Stimulated activated effector memory CD8-positive, alpha-beta T cell treated with anti-CD3 and anti-CD28 coated beads, Interleukin-12 subunit alpha, Interleukin-12 subunit beta, amount 100 ng/mL, for 72 hours (primary cell): ENCODE data around the gene CCDC197.

Experiments
- ATAC-seq: fragments of 150-1000 bp; cut with Tn5 transposase; 2 replicates; pipeline ENCODE4 v1.10.0; 2021
- DNase-seq, 2 donors: peaks; one replicate each; pipeline ENCODE4 v3.0.0; 2021 to 2022; ENCODE audit warnings: low spot score in 2 of 2
- H3K27ac Mint-ChIP-seq: one replicate; pipeline ENCODE4 v1.8.0; 2022; ENCODE audit warnings: mild to moderate bottlenecking, mixed read lengths
- H3K36me3 Mint-ChIP-seq: one replicate; pipeline ENCODE4 v1.8.0; 2022; ENCODE audit warnings: mild to moderate bottlenecking, mixed read lengths
- H3K4me1 Mint-ChIP-seq: one replicate; pipeline ENCODE4 v1.8.0; 2022; ENCODE audit warnings: mixed read lengths
- H3K4me3 Mint-ChIP-seq: one replicate; pipeline ENCODE4 v1.8.0; 2022; ENCODE audit warnings: mild to moderate bottlenecking, mixed read lengths
- H3K9me3 Mint-ChIP-seq: one replicate; pipeline ENCODE4 v1.8.0; 2022; ENCODE audit warnings: mixed read lengths

The CCDC197 gene

GRCh38 chr14:94029671-94030203 is 32.6 kb downstream of the CCDC197 start:
- ATAC-seq (no peak), DNase-seq (no peak)
- Mint-ChIP-seq H3K36me3 (no peaks in the 10 kb centered on the region), H3K4me1 (peaks cover 25% of the 10 kb centered on the region), H3K9me3 (no peaks in the 10 kb centered on the region), H3K27ac (no peak overlapping the region), H3K4me3 (no peak overlapping the region)

DNA sequence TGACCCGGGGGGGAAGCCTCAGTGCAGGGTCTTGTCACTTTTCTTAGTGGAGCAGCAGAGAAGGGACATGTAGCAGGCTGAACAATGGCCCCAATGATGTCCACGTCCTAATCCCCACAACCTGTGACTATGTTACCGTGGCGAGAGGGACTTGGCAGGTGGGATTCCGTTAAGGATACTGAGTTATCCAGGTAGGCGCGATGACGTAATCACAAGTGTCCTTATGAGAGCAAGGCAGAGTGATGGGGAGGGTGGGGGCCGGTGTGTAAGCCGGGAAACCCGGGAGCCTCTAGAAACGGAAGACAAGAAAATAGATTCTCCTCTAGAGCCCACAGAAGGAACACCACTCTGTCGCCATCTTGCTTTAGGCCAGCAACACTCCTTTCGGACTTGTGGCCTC is 33.5 kb downstream of the CCDC197 start:
- no peaks in the 10 kb centered on the region for H3K36me3 Mint-ChIP-seq
- no peak overlapping the region for H3K27ac Mint-ChIP-seq
- H3K4me1 Mint-ChIP-seq = peaks cover 25% of the 10 kb centered on the region
- H3K4me3 Mint-ChIP-seq = no peak overlapping the region
- DNase-seq = no peak
- no peaks in the 10 kb centered on the region for H3K9me3 Mint-ChIP-seq
- no peak for ATAC-seq

DNA sequence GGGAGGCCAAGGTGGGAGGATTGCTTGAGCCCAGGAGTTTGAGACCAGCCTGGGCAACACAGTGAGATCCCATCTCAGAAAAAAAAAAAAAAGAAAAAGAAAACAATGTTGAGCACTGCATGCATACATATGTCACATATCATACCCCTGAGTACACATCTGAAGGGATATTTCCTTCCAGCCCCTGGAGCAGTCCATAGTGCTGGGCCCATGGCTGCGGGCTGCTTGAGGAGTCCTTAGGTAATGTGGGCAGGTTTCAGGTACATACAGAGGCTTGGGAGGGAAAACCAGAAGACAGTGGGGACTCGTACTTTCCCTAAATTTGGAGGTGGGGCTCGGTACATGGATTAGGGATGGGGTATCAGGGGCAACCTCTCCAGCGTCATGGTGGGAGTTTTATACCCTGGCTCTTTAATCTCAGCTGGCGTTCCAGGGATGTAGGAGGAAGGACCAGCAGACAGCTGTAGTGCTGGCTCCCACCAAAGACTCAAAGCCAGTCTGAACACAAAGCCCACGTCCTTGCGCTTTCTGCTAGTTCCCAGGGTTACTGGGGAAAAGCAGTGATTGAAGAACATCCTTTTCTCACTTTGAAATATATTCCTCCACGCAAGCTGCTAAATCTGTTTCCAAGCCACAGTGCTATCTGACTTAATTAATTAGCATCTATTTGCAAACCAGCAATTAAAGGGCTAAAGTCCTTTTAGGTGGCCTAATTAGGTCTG is 34.2 kb downstream of the CCDC197 start:
- no peak overlapping the region for H3K27ac Mint-ChIP-seq
- no peaks in the 10 kb centered on the region for H3K9me3 Mint-ChIP-seq
- peaks cover under 1% of the 10 kb centered on the region for H3K36me3 Mint-ChIP-seq

DNA sequence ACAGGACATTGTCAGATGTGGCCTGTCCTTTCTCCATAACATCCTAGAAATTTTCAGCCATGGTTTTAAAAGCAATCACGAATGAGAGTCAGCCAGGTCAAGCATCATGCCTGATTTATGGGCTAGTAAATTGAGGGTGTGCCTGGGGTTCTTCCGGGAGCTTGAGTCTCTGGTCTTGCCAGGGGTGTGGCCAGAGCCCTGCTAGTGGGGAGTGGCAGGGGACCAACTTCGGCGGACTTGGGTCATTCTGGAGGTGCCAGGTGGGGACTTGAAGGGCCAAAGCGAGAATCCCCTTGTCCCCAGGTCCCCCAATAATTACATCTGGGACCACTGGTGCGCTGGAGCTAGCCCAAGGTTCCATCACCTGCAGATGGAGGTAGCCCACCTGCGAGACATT is 34.8 kb downstream of the CCDC197 start:
- Mint-ChIP-seq H3K27ac (no peak overlapping the region), H3K4me3 (no peak overlapping the region), H3K36me3 (peaks cover 6% of the 10 kb centered on the region), H3K9me3 (no peaks in the 10 kb centered on the region), H3K4me1 (peaks cover 24% of the 10 kb centered on the region)
- DNase-seq (no peak), ATAC-seq (no peak)

More for the DNA sequence above, 34.2 kb downstream of the CCDC197 start:
- Mint-ChIP-seq H3K4me3 (no peak overlapping the region), H3K4me1 (peaks cover 19% of the 10 kb centered on the region)
- DNase-seq (no peak), ATAC-seq (no peak)

DNA sequence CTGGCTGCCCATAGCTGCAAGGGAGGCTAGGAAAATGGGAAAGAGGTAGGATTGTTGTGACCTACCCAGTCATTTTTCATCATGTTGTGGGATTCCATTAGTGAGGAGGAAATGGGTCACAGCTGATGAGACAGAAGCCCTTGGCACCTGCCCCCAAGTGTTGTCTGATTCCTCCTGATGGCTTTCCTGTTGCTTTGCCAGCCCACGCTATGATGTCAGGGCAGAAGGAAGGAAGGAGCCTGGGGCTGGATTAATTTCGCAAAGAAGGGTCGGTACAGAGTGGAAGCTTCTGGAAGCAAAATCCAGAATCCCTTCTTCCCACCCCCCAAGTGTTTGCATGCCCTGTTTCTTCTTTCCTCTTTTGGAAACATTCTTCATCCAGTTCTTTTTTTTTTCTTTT is 37.8 kb downstream of the CCDC197 start:
- no peak for DNase-seq
- H3K4me3 Mint-ChIP-seq = no peak overlapping the region
- no peaks in the 10 kb centered on the region for H3K9me3 Mint-ChIP-seq
- no peak for ATAC-seq
- H3K27ac Mint-ChIP-seq = no peak overlapping the region
- peaks cover 6% of the 10 kb centered on the region for H3K4me1 Mint-ChIP-seq
- peaks cover 7% of the 10 kb centered on the region for H3K36me3 Mint-ChIP-seq

DNA sequence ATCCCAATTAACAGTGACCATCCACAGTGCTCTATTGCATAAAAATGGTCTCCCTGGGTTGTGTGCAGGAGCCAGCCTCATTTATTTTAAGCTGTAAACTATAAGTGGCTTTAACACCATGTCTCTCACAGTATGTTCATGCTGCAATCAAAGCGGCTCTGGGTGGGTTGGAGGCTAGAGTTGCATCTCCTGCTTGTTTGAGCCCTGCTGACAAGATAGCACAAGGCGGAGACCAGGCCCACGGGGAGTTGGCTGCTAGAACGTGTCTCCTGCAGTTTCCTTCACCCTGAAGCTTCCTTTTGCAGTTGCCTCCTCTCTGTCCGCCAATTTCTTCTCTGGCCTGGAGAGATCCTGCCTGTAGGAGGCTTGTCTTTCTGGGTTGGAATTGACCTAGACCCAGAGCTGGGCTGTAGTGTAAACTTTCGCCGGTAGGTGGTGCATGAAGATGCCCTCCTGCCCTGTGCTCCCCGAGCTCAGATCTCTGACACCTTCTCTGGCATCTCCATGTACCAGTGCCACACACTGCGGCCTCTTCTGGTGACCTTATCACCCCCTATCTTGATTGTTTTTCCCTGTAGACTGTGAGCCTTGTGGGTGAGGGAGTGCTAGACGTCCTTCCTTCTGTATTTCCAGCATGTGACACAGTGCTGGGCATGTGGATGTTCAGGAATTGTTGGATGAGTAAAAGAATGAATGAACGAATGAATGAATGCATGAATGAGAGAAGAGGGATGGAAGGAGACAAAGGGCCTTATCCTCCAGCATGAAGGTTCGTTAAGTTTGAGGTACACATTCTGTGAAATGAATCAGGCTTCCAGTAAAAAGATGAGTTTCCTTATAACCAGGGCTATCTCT is 39.4 kb downstream of the CCDC197 start:
- H3K9me3 Mint-ChIP-seq = no peaks in the 10 kb centered on the region
- DNase-seq (peak; percentile 68 to 91), ATAC-seq (peak; percentile 92)
- no peak overlapping the region for H3K4me3 Mint-ChIP-seq
- H3K27ac Mint-ChIP-seq = no peak overlapping the region
- peaks cover 6% of the 10 kb centered on the region for H3K4me1 Mint-ChIP-seq
- peaks cover 7% of the 10 kb centered on the region for H3K36me3 Mint-ChIP-seq

GRCh38 chr14:94037954-94038353 is 40.9 kb downstream of the CCDC197 start:
- H3K36me3 Mint-ChIP-seq = peaks cover 9% of the 10 kb centered on the region
- peaks cover 6% of the 10 kb centered on the region for H3K4me1 Mint-ChIP-seq
- no peaks in the 10 kb centered on the region for H3K9me3 Mint-ChIP-seq

GRCh38 chr14:94038510-94038909 is 41.4 kb downstream of the CCDC197 start:
- H3K4me3 Mint-ChIP-seq = no peak overlapping the region
- DNase-seq = no peak
- peak overlapping the region; percentile 64 for H3K27ac Mint-ChIP-seq
- H3K4me1 Mint-ChIP-seq = peaks cover 6% of the 10 kb centered on the region
- no peak for ATAC-seq
- peaks cover 14% of the 10 kb centered on the region for H3K36me3 Mint-ChIP-seq
- no peaks in the 10 kb centered on the region for H3K9me3 Mint-ChIP-seq

More at GRCh38 chr14:94037954-94038353, 40.9 kb downstream of the CCDC197 start:
- Mint-ChIP-seq H3K4me3 (no peak overlapping the region), H3K27ac (no peak overlapping the region)
- no peak for ATAC-seq
- DNase-seq = no peak

GRCh38 chr14:94038921-94039629 is 42.0 kb downstream of the CCDC197 start:
- DNase-seq (no peak), ATAC-seq (no peak)
- Mint-ChIP-seq H3K27ac (peak overlapping the region; percentile 64), H3K9me3 (no peaks in the 10 kb centered on the region), H3K4me3 (no peak overlapping the region), H3K4me1 (peaks cover 6% of the 10 kb centered on the region), H3K36me3 (peaks cover 18% of the 10 kb centered on the region)

DNA sequence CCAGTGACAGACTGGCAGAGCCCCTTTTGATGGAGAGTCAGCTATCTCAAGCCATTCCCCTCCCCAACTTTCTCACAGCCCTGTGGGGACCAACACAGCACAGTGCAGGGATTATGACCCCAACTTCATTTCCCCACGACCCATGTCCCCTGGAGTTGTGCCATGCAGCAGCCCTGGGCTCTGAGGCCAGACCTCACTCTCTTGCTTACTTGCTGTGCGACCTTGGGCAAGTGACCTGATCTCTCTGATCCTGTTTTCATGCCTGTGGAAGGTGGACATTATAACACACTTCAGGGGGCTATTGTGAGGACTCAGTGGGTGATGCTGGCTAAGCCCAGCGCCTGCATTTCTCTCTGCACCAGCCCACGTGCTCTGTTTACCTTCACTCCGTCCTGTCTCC is 43.1 kb downstream of the CCDC197 start:
- Mint-ChIP-seq H3K27ac (peak overlapping the region; percentile 64), H3K36me3 (peaks cover 29% of the 10 kb centered on the region), H3K4me1 (peaks cover 6% of the 10 kb centered on the region), H3K4me3 (no peak overlapping the region), H3K9me3 (no peaks in the 10 kb centered on the region)
- ATAC-seq = no peak
- no peak for DNase-seq

DNA sequence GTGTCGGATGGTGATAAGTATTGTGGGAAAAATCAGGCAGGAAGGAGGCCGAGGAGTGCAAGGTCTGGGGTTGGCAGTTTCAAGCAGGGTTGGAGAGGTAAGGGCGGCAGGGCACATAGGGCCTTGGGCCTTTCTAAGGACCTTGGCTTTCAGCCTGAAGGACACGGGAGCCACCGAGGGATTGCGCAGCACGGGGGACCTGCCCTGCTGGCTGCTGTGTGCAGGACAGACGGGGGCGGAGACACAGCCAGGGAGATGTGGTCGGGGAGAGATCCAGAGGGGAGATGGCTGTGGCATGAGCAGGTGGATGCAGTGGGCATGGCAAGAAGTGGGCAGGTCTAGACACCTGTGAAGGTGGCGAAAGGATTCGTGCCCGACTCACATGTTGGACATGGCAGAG is 43.7 kb downstream of the CCDC197 start:
- H3K27ac Mint-ChIP-seq = no peak overlapping the region
- H3K9me3 Mint-ChIP-seq = no peaks in the 10 kb centered on the region
- peaks cover 34% of the 10 kb centered on the region for H3K36me3 Mint-ChIP-seq
- peaks cover 6% of the 10 kb centered on the region for H3K4me1 Mint-ChIP-seq
- H3K4me3 Mint-ChIP-seq = no peak overlapping the region
- no peak for DNase-seq
- no peak for ATAC-seq

DNA sequence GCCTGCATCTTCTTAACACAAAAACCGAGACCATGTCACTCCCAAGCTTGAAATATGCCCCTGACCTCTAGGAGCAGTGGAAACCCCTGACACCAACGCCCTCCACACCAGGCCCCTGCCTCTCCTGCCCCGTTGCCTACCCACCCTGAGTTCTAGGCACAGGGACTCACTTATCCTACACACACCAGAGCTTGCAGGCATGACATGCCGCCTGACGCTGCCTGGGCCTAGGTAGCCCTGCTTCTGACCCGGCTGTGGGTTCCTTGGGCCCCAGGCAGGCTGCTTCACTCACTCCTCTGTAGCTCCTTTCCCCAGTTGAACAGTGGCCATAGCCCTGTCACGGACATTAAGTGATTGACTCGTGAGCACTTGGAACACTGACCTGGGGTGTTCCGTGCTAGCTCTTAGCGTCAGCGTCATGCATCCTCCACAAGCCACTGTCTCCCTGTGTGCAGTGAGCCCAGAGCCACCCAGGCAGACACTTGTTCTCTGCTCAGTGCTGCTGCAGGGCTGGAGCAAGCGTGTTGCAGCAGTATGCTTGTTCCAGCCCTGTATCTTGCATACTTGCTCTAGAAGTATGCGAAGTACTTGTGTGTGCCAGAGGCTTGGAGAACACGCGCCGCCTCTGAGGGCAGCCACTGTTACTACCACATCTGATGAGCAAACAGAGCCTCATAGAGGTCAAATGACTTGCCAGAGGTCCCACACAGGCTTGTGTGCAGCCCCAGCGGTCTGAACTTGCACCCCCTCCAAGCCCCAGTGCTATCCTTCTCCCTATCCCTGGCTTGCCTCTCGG is 44.6 kb downstream of the CCDC197 start:
- peaks cover 3% of the 10 kb centered on the region for H3K4me1 Mint-ChIP-seq
- ATAC-seq = peak; percentile 2
- no peak overlapping the region for H3K4me3 Mint-ChIP-seq
- DNase-seq = no peak
- peaks cover 39% of the 10 kb centered on the region for H3K36me3 Mint-ChIP-seq
- H3K9me3 Mint-ChIP-seq = no peaks in the 10 kb centered on the region
- no peak overlapping the region for H3K27ac Mint-ChIP-seq

GRCh38 chr14:94042433-94043091 is 45.5 kb downstream of the CCDC197 start:
- DNase-seq (no peak), ATAC-seq (peak; percentile 1)
- Mint-ChIP-seq H3K9me3 (no peaks in the 10 kb centered on the region), H3K4me3 (no peak overlapping the region), H3K4me1 (no peaks in the 10 kb centered on the region), H3K36me3 (peaks cover 45% of the 10 kb centered on the region), H3K27ac (no peak overlapping the region)

GRCh38 chr14:94043111-94043755 is 46.1 kb downstream of the CCDC197 start:
- H3K36me3 Mint-ChIP-seq = peaks cover 52% of the 10 kb centered on the region
- no peak for ATAC-seq

More at GRCh38 chr14:94043111-94043755, 46.1 kb downstream of the CCDC197 start:
- Mint-ChIP-seq H3K4me3 (no peak overlapping the region), H3K9me3 (no peaks in the 10 kb centered on the region), H3K4me1 (no peaks in the 10 kb centered on the region), H3K27ac (peak overlapping the region; percentile 74)
- DNase-seq = no peak
